ENCODE results near the gene LSM4. TPM values are rescaled to one million over a fixed set of nuclear protein-coding genes. Genes with fewer than 3 reads are reported as not detected.
A peak's percentile ranks its signal among the peaks of the same experiment; 100 is the strongest.

Gene LSM4
- total and polyA plus RNA-seq, 2 of the 4 experiments (the other 2 are of a cell fraction) = 44.8 to 118 TPM

- no TSS peak for BruUV-seq (replicated peaks)
- DNase-seq = no peak
Observed at GRCh38 chr19:18307271-18307681, 15.6 kb downstream of the LSM4 start.

More at GRCh38 chr19:18307271-18307681, 15.6 kb downstream of the LSM4 start:
- Histone ChIP-seq H3K27me3 (ENCODE audit: control insufficient read depth, insufficient read depth, low read length) (no peaks in the 10 kb centered on the region), H4K20me1 (ENCODE audit: insufficient read depth, low read length) (no peaks in the 10 kb centered on the region), H2AFZ (replicated peaks; ENCODE audit: low read length, poor library complexity) (peak overlapping the region; percentile 51), H3K4me2 (ENCODE audit: low read depth, low read length) (no peak overlapping the region), H4K5ac (ENCODE audit: low read depth, low read length) (no peak overlapping the region), H4K91ac (ENCODE audit: insufficient read depth, low read depth, low read length) (no peak overlapping the region), H3K4me3 (ENCODE audit: insufficient read depth, low read depth, low read length) (no peak overlapping the region), H2AK9ac (replicated peaks; ENCODE audit: low read depth, low read length, poor library complexity) (no peak overlapping the region), H3K4me1 (ENCODE audit: control insufficient read depth, insufficient read depth, low read length) (peaks cover 20% of the 10 kb centered on the region), H3K14ac (replicated peaks; ENCODE audit: low read depth, low read length) (no peak overlapping the region), H2BK20ac (ENCODE audit: low read depth, low read length) (no peak overlapping the region), H3K9me1 (ENCODE audit: insufficient read depth, low read length) (peaks cover 4% of the 10 kb centered on the region; the same call in 1 of the 2 replicates), H2AK5ac (ENCODE audit: low read depth, low read length) (peak overlapping the region; percentile 54; the same call in 1 of the 2 replicates), H3K36me3 (ENCODE audit: control insufficient read depth, insufficient read depth, low read length) (peaks cover 24% of the 10 kb centered on the region), H3K27ac (ENCODE audit: insufficient read depth, low read length) (no peak overlapping the region), H3K9ac (ENCODE audit: low read depth, low read length) (no peak overlapping the region), H3K79me1 (ENCODE audit: low read depth in 1 of 2, low read length in 2 of 2) (peaks cover 3 to 24% of the 10 kb centered on the region in 2 experiments; a peak in 3 of 4 replicates), H4K8ac (ENCODE audit: low read depth in 2 of 2, low read length in 2 of 2) (no peak overlapping the region), H3K4ac (ENCODE audit: low read depth, low read length) (no peak overlapping the region), H3K56ac (ENCODE audit: extremely low read depth, insufficient read depth, low read length) (no peak overlapping the region; the same call in 1 of the 2 replicates), H2BK15ac (ENCODE audit: low read depth, low read length) (no peak overlapping the region), H2BK120ac (ENCODE audit: low read depth, low read length) (no peak overlapping the region), H2BK5ac (ENCODE audit: low read depth, low read length, poor library complexity, severe bottlenecking) (no peak overlapping the region), H3K9me3 (ENCODE audit: control insufficient read depth, insufficient read depth, low read length) (no peaks in the 10 kb centered on the region), H3K18ac (ENCODE audit: low read depth, low read length) (no peak overlapping the region), H3K23ac (ENCODE audit: low read depth, low read length) (no peak overlapping the region)
- WGBS, 2 experiments (ENCODE audit: extremely low coverage in 2 of 2, insufficient read length in 1 of 2) = no CpG with 5 or more reads among the region's 19 CpGs
- CTCF ChIA-PET = no interaction called here
- dilution Hi-C loops (cut with HindIII; ENCODE audit: low sequenced_read_pairs, unreplicated experiment) = no loop called here
- TF ChIP-seq ELK1 (IDR thresholded peaks at IDR 0.05; ENCODE audit: borderline replicate concordance, low read depth, low read length) (no peak), MAFK (IDR thresholded peaks at IDR 0.05; ENCODE audit: low read depth, low read length) (no peak), RCOR1 (IDR thresholded peaks at IDR 0.05; ENCODE audit: insufficient replicate concordance, low read length) (no peak), CEBPB (IDR thresholded peaks at IDR 0.05; ENCODE audit: low read depth, low read length) (no peak), RFX5 (IDR thresholded peaks at IDR 0.05; ENCODE audit: low read depth, low read length) (no peak), USF2 (IDR thresholded peaks at IDR 0.05; ENCODE audit: low read depth, low read length) (no peak), RAD21 (IDR thresholded peaks at IDR 0.05; ENCODE audit: low read length) (no peak), NFE2L2 (IDR thresholded peaks at IDR 0.05; ENCODE audit: low read depth, low read length) (no peak)
- intact Hi-C loops (cut with micrococcal nuclease) = no loop called here
- POLR2A ChIA-PET (ENCODE audit: unreplicated experiment) = interaction anchor here (1.0 kb wide), 1 partner anchor 26 kb away, joined by 3 read pairs; the partner anchor contains the start of gene JUND
- no peak for ATAC-seq (ENCODE audit: low read depth)
- in situ Hi-C loops (cut with MboI; ENCODE audit: low sequenced_read_pairs) = no loop called here

All from IMR-90 (cell line).